ENCODE data around the gene CAAP1. TPM values are rescaled to one million over a fixed set of nuclear protein-coding genes. Genes with fewer than 3 reads are reported as not detected.

CAAP1 gene
- total RNA-seq, 2 experiments from 2014 or later: 20.8 to 20.9 TPM

- no peak for DNase-seq
- Mint-ChIP-seq H3K36me3 (ENCODE audit: low read depth) (no peaks in the 10 kb centered on the region), H3K4me1 (ENCODE audit: low read depth) (no peaks in the 10 kb centered on the region), H3K27ac (no peak overlapping the region), H3K9me3 (ENCODE audit: insufficient read depth) (no peaks in the 10 kb centered on the region), H3K4me3 (no peak overlapping the region), H3K27me3 (ENCODE audit: low read depth) (peaks cover 4% of the 10 kb centered on the region)
- CTCF ChIA-PET: no interaction called here
- no peak for ATAC-seq
- POLR2A ChIA-PET: no interaction called here
These were observed 77.8 kb downstream of the CAAP1 start for GRCh38 chr9:26814799-26815198.

GRCh38 chr9:26813247-26813646 lies 79.4 kb downstream of the CAAP1 start:
- CTCF ChIA-PET: no interaction called here
- H3K4me1 Mint-ChIP-seq (ENCODE audit: low read depth): no peaks in the 10 kb centered on the region
- ATAC-seq (no peak), DNase-seq (no peak)
- H3K9me3 Mint-ChIP-seq (ENCODE audit: insufficient read depth): no peaks in the 10 kb centered on the region
- H3K36me3 Mint-ChIP-seq (ENCODE audit: low read depth): no peaks in the 10 kb centered on the region
- no peak overlapping the region for H3K27ac Mint-ChIP-seq
- POLR2A ChIA-PET: no interaction called here
- no peak overlapping the region for H3K4me3 Mint-ChIP-seq
- peaks cover 4% of the 10 kb centered on the region for H3K27me3 Mint-ChIP-seq (ENCODE audit: low read depth)

GRCh38 chr9:26812217-26812616 lies 80.4 kb downstream of the CAAP1 start:
- CTCF ChIA-PET: no interaction called here
- no peak overlapping the region for H3K4me3 Mint-ChIP-seq
- H3K9me3 Mint-ChIP-seq (ENCODE audit: insufficient read depth): no peaks in the 10 kb centered on the region
- H3K4me1 Mint-ChIP-seq (ENCODE audit: low read depth): no peaks in the 10 kb centered on the region
- DNase-seq: no peak
- no peak for ATAC-seq
- POLR2A ChIA-PET: no interaction called here
- H3K36me3 Mint-ChIP-seq (ENCODE audit: low read depth): no peaks in the 10 kb centered on the region
- no peak overlapping the region for H3K27ac Mint-ChIP-seq
- peaks cover 4% of the 10 kb centered on the region for H3K27me3 Mint-ChIP-seq (ENCODE audit: low read depth)

GRCh38 chr9:26811106-26811505 lies 81.5 kb downstream of the CAAP1 start:
- peaks cover 1% of the 10 kb centered on the region for H3K27me3 Mint-ChIP-seq (ENCODE audit: low read depth)
- no peak for DNase-seq
- H3K9me3 Mint-ChIP-seq (ENCODE audit: insufficient read depth): no peaks in the 10 kb centered on the region
- no peak for ATAC-seq
- H3K4me3 Mint-ChIP-seq: no peak overlapping the region
- ChIA-PET POLR2A (no interaction called here), CTCF (no interaction called here)
- no peaks in the 10 kb centered on the region for H3K4me1 Mint-ChIP-seq (ENCODE audit: low read depth)
- H3K36me3 Mint-ChIP-seq (ENCODE audit: low read depth): no peaks in the 10 kb centered on the region
- H3K27ac Mint-ChIP-seq: no peak overlapping the region

- Mint-ChIP-seq H3K36me3 (ENCODE audit: low read depth) (no peaks in the 10 kb centered on the region), H3K27me3 (ENCODE audit: low read depth) (no peaks in the 10 kb centered on the region), H3K4me3 (no peak overlapping the region), H3K27ac (no peak overlapping the region), H3K4me1 (ENCODE audit: low read depth) (no peaks in the 10 kb centered on the region), H3K9me3 (ENCODE audit: insufficient read depth) (no peaks in the 10 kb centered on the region)
- ATAC-seq: no peak
- CTCF ChIA-PET: no interaction called here
- DNase-seq: no peak
- POLR2A ChIA-PET: no interaction called here
These were observed 82.8 kb downstream of the CAAP1 start for GRCh38 chr9:26809795-26810194.

- ATAC-seq (no peak), DNase-seq (no peak)
- POLR2A ChIA-PET: no interaction called here
- Mint-ChIP-seq H3K4me1 (ENCODE audit: low read depth) (no peaks in the 10 kb centered on the region), H3K36me3 (ENCODE audit: low read depth) (no peaks in the 10 kb centered on the region), H3K27ac (no peak overlapping the region), H3K9me3 (ENCODE audit: insufficient read depth) (no peaks in the 10 kb centered on the region), H3K27me3 (ENCODE audit: low read depth) (no peaks in the 10 kb centered on the region), H3K4me3 (no peak overlapping the region)
- CTCF ChIA-PET: no interaction called here
These were observed 85.4 kb downstream of the CAAP1 start for GRCh38 chr9:26807161-26807560.

GRCh38 chr9:26802921-26803320 lies 89.7 kb downstream of the CAAP1 start:
- no peak overlapping the region for H3K27ac Mint-ChIP-seq
- no peaks in the 10 kb centered on the region for H3K27me3 Mint-ChIP-seq (ENCODE audit: low read depth)
- no peaks in the 10 kb centered on the region for H3K4me1 Mint-ChIP-seq (ENCODE audit: low read depth)
- DNase-seq (no peak), ATAC-seq (no peak)
- ChIA-PET POLR2A (no interaction called here), CTCF (no interaction called here)
- H3K4me3 Mint-ChIP-seq: no peak overlapping the region
- H3K9me3 Mint-ChIP-seq (ENCODE audit: insufficient read depth): no peaks in the 10 kb centered on the region
- H3K36me3 Mint-ChIP-seq (ENCODE audit: low read depth): no peaks in the 10 kb centered on the region

GRCh38 chr9:26801772-26802171 lies 90.8 kb downstream of the CAAP1 start:
- Mint-ChIP-seq H3K27me3 (ENCODE audit: low read depth) (no peaks in the 10 kb centered on the region), H3K4me1 (ENCODE audit: low read depth) (no peaks in the 10 kb centered on the region), H3K36me3 (ENCODE audit: low read depth) (no peaks in the 10 kb centered on the region), H3K4me3 (no peak overlapping the region), H3K9me3 (ENCODE audit: insufficient read depth) (no peaks in the 10 kb centered on the region), H3K27ac (no peak overlapping the region)
- DNase-seq: no peak
- ChIA-PET CTCF (no interaction called here), POLR2A (no interaction called here)
- ATAC-seq: no peak

- no peak for DNase-seq
- no peak overlapping the region for H3K27ac Mint-ChIP-seq
- ATAC-seq: no peak
- ChIA-PET POLR2A (no interaction called here), CTCF (no interaction called here)
- H3K36me3 Mint-ChIP-seq (ENCODE audit: low read depth): no peaks in the 10 kb centered on the region
- H3K4me3 Mint-ChIP-seq: no peak overlapping the region
- H3K27me3 Mint-ChIP-seq (ENCODE audit: low read depth): no peaks in the 10 kb centered on the region
- no peaks in the 10 kb centered on the region for H3K9me3 Mint-ChIP-seq (ENCODE audit: insufficient read depth)
- H3K4me1 Mint-ChIP-seq (ENCODE audit: low read depth): no peaks in the 10 kb centered on the region
These were observed 92.3 kb downstream of the CAAP1 start for GRCh38 chr9:26800322-26800721.

GRCh38 chr9:26791274-26791673 lies 101.3 kb downstream of the CAAP1 start:
- ATAC-seq (no peak), DNase-seq (no peak)
- POLR2A ChIA-PET: no interaction called here
- H3K4me1 Mint-ChIP-seq (ENCODE audit: low read depth): no peaks in the 10 kb centered on the region
- H3K27ac Mint-ChIP-seq: no peak overlapping the region
- no peak overlapping the region for H3K4me3 Mint-ChIP-seq
- H3K27me3 Mint-ChIP-seq (ENCODE audit: low read depth): no peaks in the 10 kb centered on the region
- H3K9me3 Mint-ChIP-seq (ENCODE audit: insufficient read depth): no peaks in the 10 kb centered on the region
- CTCF ChIA-PET: no interaction called here
- no peaks in the 10 kb centered on the region for H3K36me3 Mint-ChIP-seq (ENCODE audit: low read depth)

Other genes with a start within 250 kb of the CAAP1 start
- 10 to 100 TPM; 30.5 to 35.2 TPM for gene PLAA, start 54.4 kb upstream of the CAAP1 start, total RNA-seq
- 1 to 10 TPM; 5.7 to 6.5 TPM for gene IFT74, start 63.6 kb upstream of the CAAP1 start, total RNA-seq
- not detected for gene LRRC19, start 112.9 kb upstream of the CAAP1 start, total RNA-seq
- gene TEK, start 216.4 kb upstream of the CAAP1 start, total RNA-seq: not detected